GM11168 (cell line): ENCODE results near the gene ECHS1.
"Not testable (repeated sequence)": the region's sequence is repeated elsewhere in the genome, so short reads cannot be mapped to it uniquely, and the experiment has no call there.

Experiments used
- in situ Hi-C: fragments of 300-500 bp; cut with MboI; formaldehyde crosslinking; loops from one replicate; pipeline ENCODE4 v1.12.0; 2022; ENCODE audit warnings: low sequenced_read_pairs; ENCODE audit not compliant: unreplicated experiment

ECHS1 gene

DNA sequence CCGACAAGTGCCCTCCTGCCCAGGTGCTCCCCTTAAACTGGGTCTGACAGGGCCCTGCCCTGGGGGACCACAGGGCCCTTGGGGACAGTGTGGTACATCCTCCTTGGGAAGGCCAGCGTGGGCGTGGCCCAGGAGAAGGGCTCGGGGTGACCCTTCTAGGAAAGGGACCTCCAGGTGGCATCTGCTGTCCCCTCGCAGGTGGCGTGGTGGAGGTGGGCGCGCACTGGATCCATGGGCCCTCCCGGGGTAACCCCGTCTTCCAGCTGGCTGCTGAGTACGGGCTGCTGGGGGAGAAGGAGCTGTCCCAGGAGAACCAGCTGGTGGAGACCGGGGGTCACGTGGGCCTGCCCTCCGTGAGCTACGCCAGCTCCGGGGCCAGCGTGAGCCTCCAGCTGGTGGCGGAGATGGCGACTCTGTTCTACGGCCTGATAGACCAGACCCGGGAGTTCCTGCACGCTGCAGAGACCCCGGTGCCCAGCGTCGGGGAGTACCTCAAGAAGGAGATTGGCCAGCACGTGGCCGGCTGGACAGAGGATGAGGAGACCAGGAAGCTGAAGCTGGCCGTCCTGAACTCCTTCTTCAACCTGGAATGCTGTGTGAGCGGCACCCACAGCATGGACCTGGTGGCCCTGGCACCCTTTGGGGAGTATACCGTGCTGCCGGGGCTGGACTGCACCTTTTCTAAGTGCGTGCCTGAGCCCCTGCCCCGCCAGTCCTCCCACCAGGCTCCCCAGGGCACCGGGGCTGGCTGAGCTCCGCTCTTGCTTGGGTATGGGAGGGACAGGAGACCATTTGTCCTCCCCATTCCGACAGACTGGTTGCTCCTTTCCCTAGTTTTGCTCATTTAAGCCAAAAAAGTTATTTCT, 6.9 kb upstream of the ECHS1 start:
- in situ Hi-C loops, result no loop called here

DNA sequence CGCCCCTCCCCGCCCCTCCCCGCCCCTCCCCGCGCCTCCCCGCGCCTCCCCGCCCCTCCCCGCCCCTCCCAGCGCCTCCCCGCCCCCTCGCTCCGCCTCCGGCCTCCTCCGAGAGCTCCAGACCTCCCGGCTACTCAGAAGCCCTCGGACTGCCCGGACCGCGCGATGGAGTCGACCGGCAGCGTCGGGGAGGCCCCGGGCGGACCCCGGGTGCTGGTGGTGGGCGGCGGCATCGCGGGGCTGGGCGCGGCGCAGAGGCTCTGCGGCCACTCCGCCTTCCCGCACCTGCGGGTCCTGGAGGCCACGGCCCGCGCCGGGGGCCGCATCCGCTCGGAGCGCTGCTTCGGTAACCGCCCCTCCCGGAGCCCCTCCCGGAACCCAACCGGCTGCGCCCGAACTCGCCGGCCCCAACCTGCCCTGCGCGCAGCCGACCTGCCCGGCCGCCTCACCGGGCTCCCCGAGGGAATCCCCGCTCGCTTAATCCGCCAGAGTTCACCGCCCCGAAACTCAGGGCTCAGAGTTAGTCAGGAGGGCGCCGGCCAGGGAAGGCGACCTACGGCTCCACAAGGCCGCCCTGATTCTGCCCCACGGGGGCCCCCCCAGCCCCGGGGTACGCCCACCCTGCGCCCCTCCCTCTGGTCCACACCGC, 6.1 kb upstream of the ECHS1 start, which contains the start of gene PAOX:
Gene PAOX, plus strand, starts transcription at position 111 of the 649 bp plus-strand sequence. Its CDS starts 55 bp downstream, at position 166.
- in situ Hi-C loops, result no loop called here

DNA sequence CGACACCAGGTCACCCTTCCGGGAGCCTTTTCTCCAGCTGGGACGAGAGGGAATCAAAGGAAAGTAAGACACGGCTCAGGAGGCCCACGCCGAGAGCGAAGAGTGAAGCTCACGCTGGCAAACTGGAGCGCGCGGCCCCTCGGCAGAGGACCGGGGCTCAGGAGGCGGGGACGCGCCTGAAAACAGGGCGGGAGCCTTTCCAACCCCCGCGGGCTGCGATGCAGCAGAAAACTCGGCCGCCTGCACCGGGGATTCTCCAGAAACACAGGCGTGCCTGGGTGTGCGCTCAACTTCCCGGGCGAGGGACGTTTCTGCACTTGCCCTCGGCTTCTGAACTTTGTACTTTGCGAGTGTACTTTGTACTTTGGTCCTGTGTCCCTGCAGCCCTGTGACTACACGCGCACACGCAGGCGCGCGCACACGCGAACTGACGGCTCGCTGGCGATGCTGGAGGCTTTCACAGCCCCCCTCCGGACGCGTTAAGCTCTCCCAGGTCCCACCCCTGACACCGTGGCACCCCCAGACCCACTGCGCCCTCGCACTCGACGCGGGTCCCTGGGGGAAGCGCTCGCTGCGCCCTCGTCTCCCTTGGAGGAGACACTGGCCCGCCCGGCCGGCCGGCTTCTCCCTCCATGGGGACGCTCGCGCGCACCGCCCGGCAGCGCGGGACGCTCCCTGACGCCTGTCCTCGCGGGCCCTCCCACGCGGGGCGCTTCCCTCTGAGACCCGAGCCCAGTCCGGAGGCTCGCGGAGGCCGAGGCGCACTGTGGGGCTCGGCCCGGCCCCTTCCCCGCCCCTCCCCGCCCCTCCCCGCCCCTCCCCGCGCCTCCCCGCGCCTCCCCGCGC, 5.3 kb upstream of the ECHS1 start:
- in situ Hi-C loops, result no loop called here

DNA sequence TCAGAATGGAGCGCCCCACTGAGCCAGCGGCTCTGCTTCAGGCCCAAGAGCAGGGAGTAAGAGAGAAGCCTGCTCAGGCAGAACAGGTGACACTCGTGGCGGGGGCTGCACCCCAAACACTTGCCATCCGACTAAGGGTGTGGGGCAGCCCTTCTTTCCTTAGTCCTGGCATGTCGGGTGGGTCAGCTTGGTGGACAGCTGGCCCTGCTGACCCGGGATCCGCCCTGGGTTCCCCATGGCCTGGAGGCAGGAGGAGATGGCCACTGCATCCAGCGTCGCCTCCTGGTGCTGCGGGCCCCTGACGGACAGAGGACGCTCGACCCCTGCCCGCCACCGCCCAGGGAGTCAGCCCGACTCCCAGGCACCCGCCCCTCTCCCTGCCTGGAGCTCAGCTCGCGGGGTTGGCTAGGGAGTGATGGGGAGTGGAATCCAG, 4.7 kb upstream of the ECHS1 start:
- in situ Hi-C loops, result no loop called here

DNA sequence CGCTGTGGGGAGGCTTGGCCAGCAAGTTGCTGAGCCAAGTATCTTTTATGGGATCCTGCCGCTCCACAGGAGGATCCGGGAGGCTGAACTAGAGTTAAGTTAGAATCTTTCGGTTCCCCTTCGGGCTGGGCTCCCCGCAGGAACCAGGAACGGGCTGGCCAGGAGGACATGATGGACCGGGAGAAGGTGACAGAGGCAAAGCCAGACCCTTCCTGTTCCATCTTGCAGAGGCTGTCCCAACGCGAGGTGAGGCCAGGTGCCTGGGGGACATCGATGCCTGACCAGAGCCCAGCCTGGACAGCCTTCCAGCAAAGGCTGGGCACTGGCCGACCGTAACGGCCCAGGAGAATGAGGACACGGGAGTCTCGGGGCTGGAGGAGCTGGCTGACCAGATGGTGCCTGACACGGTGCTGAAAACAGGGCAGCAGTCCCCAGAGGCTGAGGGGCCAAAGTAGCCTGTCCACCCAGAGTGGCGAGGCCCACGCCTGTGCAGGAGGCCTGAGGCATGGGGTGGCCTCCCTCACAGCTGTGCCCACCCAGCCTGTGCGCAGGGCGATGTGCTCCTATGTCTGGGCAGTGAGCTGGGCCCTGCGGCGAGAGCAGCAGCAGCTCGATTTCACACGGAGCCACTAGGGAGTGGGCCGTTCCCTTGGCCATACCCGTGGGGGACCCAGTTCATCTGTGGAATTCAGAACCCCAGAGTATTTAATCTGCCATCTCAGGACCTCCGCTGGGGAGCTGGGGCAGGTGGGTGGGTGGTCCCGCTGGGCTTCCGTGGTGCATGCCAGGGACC, 4.1 kb upstream of the ECHS1 start:
- in situ Hi-C loops, result no loop called here

DNA sequence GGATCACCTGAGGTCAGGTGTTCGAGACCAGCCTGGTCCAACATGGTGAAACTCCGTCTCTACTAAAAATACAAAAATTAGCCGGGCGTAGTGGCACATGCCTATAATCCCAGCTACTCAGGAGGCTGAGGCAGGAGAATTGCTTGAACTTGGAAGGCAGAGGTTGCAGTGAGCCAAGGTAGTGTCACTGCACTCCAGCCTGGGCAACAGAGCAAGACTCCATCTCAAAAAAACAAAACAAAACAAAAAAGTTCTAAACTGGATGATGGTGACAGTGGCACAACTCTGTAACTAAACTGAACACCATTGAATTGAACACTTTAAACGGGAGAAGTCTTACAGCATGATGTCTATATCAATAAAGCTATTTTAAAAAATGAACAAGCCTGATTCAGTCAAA, 3.0 kb upstream of the ECHS1 start:
- in situ Hi-C loops, result not testable (repeated sequence)

DNA sequence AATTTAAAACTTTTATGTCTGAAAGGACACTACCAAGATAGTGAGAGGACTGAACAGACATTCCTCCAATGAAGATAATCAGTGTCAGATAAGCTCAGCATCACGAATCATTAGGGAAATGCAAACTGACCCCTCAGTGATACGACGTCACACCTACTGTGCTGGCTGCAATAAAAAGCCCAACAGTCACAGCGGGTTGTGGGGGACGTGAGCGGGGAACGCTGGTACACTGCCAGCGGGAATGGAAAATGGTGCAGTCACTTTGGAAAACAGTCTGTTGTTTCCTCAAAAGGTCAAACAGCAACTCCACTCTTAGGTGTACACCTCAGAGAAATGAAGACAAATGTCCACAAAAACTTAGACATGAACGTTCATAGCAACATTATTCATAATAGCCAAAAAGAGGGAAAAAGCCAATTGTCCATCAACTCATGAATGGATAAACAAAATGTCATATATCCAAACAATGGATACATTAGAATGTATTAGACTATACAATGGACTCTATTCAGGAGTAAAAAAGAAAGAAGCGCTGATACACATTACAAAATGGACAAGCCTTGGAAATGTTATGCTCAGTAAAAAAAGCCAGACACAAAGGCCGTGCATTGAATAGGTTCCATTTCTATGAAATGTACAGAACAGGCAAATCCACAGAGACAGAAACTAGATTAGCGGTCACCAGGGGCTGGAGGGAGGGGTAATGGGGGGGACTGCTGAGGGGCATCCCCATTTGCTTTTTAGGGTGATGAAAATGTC, 2.4 kb upstream of the ECHS1 start:
- in situ Hi-C loops, result no loop called here

DNA sequence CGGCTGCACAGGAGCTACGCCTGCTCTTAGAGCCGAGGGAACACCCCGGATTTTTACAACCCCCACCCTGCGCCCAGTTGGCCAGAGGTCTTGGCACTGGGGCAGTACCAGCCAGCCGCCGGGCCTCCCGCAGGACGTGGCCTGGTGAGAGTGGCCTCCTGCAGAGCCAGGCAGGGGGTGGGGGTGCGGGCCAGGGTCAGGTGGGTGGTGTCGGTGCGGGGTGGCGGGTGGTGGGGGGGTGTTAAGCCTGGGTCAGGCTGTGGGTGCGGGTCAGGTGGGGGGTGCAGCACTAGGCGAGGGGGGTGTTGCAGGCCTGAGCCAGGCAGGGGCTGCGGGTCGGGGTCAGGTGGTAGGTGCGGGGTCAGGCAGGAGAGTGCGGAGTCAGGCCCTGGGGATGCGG, 647 bp downstream of the ECHS1 start:
- in situ Hi-C loops, result no loop called here

DNA sequence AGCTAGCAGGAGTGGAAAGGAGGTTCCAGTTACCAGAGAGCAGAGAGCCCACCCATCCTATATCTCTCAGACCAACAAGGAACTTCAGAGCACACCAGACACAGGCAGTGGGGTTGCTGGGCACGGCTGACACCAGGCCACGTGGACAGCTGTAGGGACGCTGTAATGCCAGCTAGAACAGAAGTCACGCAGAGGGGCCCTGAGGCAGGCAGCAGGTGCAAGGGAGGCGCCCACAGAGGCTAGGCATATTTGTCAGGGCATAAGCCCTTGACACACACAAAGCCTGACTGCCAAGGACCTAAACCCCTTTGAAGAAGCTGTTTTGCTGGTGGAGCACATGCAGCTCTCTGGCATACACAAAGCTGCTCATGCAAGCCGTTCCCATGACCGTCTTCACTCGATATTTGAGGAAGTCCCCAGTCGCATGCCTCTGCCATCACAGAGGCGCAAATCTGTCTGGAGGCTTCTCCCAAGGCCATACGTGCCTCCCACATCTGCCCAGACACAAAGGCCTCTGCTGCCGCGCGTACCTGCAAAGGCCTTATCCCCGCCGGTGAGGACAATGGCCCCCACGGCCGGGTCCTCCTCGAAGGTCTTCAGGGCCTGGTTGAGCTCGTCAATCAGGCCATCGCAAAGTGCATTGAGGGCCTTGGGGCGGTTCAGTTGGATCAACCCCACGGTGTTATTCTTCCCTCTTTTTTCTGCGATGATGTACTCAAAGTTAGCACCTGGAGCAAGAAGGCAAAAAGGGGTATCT, 2.9 kb downstream of the ECHS1 start:
- in situ Hi-C loops, result no loop called here

DNA sequence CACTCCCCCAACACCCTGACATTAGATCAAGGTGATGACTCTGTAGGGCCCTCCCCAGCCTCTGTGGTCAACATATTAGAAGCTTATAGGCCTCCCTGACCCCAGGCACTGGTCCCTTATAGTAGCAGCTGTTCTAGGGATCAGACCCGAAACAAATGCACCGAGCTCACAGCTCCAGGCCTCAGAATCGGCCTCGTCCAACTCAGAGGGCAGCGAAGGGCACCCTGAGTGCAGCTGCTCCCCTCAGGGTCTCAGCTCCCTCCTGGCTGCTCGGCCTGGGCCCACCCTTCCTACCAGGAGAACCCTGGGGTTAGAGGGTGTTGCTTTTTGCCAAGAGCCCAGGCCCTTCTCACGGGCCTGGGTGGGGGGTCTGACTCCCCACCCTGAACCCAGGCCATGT, 5.0 kb downstream of the ECHS1 start:
- in situ Hi-C loops, result no loop called here

DNA sequence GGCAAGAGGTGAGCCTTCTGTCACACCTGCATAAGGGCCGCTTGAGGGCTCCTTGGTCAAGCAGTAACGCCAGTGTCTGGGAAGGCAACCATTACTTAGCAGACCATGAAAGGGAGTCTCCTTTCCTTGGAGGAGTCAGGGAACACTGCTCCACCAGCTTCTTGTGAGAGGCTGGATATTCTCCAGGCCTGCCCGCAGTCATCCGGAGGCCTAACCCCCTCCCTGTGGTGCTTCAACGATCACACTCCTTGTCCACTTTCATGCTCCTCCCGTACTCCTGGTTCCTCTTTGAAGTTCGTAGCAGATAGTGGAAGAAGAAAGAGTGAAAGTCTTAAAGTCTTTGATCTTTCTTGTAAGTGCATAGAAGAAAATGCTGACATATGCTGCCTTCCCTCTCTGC, 5.7 kb downstream of the ECHS1 start:
- in situ Hi-C loops, result not testable (repeated sequence)

DNA sequence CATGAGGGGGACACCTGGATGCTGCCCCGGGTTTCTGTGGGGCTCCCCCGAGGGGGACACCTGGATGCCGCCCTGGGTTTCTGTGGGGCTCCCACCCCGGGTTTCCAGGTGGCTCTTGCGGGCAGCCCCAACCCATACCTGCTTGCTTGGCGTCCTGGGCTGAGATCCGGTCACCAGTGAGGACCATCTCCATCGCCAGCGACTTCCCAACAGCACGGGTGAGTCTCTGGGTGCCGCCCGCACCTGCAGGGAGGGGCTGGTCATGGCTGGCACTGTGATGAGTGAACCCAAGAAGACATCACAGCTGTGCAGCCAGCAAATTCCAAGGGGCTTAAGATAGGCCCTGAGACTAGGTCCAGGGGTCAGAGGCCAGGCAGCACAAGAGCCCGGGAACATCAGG, 6.4 kb downstream of the ECHS1 start:
- in situ Hi-C loops, result no loop called here

DNA sequence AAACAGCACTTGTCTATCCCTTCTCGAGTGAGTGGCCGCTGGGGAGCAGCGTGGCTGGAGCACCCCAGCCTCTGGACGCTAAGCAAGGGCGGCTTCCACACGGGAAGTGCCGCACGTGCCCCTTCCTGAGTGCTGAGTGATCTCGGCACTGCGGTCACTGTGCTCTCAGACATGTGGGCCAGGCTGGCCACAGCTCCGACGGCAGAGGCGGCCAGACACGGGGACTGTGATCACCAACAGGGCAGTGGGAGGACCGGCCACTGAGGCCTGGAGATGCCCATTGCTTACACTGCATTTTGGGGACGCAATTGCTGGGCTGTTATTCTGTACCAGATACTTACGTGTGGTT, 7.0 kb downstream of the ECHS1 start:
- in situ Hi-C loops, result no loop called here

DNA sequence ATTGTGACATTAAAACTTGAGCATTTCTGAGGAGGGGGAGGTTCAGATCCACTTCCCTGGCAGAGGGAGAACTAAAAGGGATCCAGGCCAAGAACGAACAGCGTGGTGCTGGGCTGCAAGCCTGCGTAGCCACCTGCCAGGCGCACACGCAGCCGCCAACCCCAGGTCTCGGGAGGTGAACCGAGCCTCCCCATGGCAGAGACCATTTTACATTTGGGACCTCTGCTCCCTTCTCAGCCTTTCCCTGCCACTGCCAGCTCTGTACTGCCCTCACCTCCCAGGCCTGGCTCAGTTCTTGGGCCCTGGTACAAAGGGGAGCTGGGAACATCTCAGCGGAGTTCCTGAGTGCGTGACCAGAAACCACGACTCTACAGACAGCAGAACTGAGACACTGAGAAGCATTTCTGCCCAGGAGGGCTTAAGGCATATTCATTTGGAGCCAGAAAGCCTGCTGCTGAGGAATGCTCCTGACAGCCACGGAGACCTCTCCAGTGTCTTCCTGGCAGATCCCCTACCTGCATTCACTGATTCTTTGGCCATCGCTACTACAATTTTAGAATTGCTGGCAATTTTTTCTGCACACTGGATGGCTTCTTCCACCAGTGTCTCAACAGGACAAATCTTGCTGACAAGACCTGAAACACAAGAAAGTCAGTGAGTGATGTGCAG, 7.6 kb downstream of the ECHS1 start:
- in situ Hi-C loops, result no loop called here

DNA sequence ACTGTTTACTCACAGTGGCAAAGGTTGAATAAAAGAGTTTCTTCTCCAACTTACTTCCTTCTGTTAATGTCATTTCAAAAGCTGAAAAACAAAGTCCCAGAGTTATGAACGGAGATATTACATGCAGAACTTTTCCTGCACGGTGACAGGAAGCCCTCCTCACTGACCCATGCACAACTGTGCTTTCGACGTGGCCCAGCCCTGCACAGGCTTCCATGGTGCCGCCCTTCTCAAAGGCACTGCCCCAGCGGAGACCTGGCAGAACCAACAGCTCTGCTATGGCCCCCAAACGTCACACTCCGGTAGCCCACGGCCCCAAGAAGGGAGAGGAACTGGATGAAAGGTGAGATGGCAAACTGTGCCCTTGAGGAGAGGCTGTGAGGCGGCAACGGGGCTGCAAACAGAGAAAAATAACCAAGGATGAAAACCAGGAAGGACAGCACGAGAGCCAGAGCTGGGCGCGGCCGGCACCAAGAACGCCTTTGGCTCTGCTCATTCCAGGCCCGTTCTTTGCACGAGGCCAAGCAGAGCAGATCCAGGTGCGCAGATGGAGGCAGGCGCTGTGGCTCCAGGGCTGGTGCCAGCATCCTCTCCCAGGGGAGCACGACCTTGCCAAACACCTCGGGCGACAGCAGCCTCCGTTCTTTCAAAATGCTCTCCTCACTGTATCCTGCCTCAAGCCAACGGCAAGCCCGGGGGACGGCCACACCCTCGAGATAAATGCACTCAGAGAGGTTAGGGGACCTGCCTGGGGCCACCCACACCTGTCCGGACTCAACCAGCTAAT, 8.3 kb downstream of the ECHS1 start:
- in situ Hi-C loops, result no loop called here

DNA sequence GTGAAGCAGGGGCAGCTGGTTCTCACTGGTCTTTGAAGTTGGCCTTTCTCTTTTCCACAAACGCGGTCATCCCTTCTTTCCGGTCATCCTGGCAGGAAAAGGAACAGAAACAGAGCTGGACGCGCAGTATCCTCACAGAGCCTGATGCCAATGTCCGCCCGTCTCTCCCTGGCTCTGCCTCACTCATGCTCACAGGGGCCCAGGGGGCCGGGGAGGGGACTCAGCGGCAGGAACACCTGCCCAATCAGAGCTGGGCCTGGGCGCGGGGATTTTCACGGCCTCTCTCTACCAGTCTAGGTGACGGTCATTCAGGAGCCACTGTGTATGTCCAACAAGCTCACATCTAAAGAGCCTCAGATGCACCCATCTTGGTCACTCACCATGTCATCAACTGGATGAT, 10.3 kb downstream of the ECHS1 start:
- in situ Hi-C loops, result no loop called here

DNA sequence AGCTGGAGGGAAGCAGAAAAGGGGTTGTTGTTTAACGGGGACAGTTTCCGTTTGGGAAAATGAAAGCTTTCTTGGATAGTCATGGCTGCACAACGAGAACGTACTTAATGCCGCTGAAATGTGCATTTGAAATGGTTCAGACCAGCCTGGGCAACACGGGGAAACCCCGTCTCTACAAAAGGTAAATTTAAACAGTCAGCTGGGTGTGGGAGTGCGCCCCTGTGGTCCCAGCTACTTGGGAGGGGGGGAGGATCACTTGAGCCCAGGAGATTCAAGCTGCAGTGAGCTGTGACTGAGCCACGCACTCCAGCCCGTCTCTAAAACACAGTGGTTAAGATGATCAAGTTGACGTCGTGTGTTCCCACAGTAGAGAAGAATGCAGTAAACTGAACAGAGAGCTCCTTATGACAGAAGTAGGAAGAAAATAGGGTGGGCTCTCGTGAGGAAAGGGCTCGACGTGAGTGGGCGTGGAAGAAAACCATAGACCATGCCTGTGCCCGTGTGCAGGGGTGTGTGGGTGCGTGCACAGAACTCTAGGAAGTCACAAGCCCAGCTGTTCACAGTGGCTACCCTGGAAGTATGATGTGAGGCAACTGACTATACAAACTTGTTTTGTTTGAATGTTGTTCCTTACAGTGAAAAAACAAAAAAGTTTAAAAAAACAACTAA, 11.2 kb downstream of the ECHS1 start:
- in situ Hi-C loops, result no loop called here
